ENCODE results near the gene NMRAL1.

Gene NMRAL1

GRCh38 chr16:4431023-4431422, 43.4 kb downstream of the NMRAL1 start:
- DNase-seq (ENCODE audit: low spot score in 2 of 2): no peak
- peaks cover 21% of the 10 kb centered on the region for H3K4me1 Mint-ChIP-seq
- no peaks in the 10 kb centered on the region for H3K9me3 Mint-ChIP-seq
- peaks cover 91% of the 10 kb centered on the region for H3K36me3 Mint-ChIP-seq
- ATAC-seq: no peak
- H3K4me3 Mint-ChIP-seq: no peak overlapping the region
- no peak overlapping the region for H3K27ac Mint-ChIP-seq

- H3K4me3 Mint-ChIP-seq: no peak overlapping the region
- H3K27ac Mint-ChIP-seq: no peak overlapping the region
- peaks cover 77% of the 10 kb centered on the region for H3K36me3 Mint-ChIP-seq
- peaks cover 28% of the 10 kb centered on the region for H3K4me1 Mint-ChIP-seq
- ATAC-seq: no peak
- H3K9me3 Mint-ChIP-seq: no peaks in the 10 kb centered on the region
- DNase-seq (ENCODE audit: low spot score in 2 of 2): no peak
Measured at GRCh38 chr16:4428500-4428899, 45.9 kb downstream of the NMRAL1 start.

GRCh38 chr16:4426722-4427372, 47.6 kb downstream of the NMRAL1 start:
- Mint-ChIP-seq H3K9me3 (no peaks in the 10 kb centered on the region), H3K4me1 (peaks cover 28% of the 10 kb centered on the region), H3K27ac (peak overlapping the region; percentile 99), H3K4me3 (peak overlapping the region; percentile 92), H3K36me3 (peaks cover 64% of the 10 kb centered on the region)
- DNase-seq (ENCODE audit: low spot score in 2 of 2) (no peak), ATAC-seq (no peak)

DNA sequence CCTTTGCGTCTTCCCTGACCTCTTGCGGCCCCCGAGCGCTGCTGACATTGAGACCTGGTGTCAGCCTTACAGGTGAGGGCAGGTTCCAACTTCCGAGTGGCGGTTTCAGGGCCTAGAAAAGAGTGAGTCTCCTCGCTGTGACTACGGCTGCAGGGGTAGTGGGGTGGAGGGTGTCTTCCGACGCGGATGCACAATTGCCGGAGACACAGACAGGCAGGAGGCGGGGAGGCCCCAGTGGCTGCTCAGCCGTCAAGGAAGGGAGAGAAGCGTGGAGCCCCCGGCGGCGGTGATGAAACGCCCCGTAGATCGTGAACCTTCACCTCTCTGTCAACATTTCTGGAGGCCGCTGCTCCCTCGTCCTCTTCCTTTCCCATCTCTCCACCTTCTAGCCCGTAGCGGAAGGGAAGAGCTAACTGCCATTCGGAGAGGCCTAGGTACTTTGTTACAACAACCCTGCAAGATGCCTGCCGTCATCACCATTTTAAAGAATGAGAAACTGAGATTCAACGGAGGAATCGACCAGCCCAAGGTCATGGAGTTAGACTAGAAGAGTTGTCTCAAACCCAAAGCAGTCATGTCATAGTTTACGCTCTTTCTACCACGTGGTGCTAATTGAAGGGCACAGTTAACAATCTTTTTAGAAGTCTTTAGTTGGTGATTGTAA, 48.3 kb downstream of the NMRAL1 start:
- H3K36me3 Mint-ChIP-seq: peaks cover 57% of the 10 kb centered on the region
- peak overlapping the region; percentile 92 for H3K4me3 Mint-ChIP-seq
- H3K4me1 Mint-ChIP-seq: peaks cover 28% of the 10 kb centered on the region
- peak overlapping the region; percentile 99 for H3K27ac Mint-ChIP-seq
- ATAC-seq (peak; percentile 48), DNase-seq (ENCODE audit: low spot score in 2 of 2) (no peak)
- H3K9me3 Mint-ChIP-seq: no peaks in the 10 kb centered on the region

GRCh38 chr16:4425378-4426020, 48.9 kb downstream of the NMRAL1 start, which contains the start of gene DNAJA3:
Gene DNAJA3, plus strand, starts transcription at chr16:4425868. Its CDS starts 14 bp downstream, at chr16:4425882.
- peaks cover 28% of the 10 kb centered on the region for H3K4me1 Mint-ChIP-seq
- DNase-seq (ENCODE audit: low spot score in 2 of 2): peak; percentile 91 to 97
- no peaks in the 10 kb centered on the region for H3K9me3 Mint-ChIP-seq
- peak within 1 kb of the TSS; percentile 92 for H3K4me3 Mint-ChIP-seq
- peak within 1 kb of the TSS; percentile 99 for H3K27ac Mint-ChIP-seq
- peak; percentile 96 for ATAC-seq
- H3K36me3 Mint-ChIP-seq: peaks cover 52% of the 10 kb centered on the region

- H3K4me1 Mint-ChIP-seq: peaks cover 12% of the 10 kb centered on the region
- H3K4me3 Mint-ChIP-seq: no peak overlapping the region
- peaks cover 14% of the 10 kb centered on the region for H3K36me3 Mint-ChIP-seq
- no peak for DNase-seq (ENCODE audit: low spot score in 2 of 2)
- no peaks in the 10 kb centered on the region for H3K9me3 Mint-ChIP-seq
- H3K27ac Mint-ChIP-seq: no peak overlapping the region
- ATAC-seq: no peak
Measured at GRCh38 chr16:4420505-4421105, 53.8 kb downstream of the NMRAL1 start.

GRCh38 chr16:4419402-4419959, 54.9 kb downstream of the NMRAL1 start:
- H3K36me3 Mint-ChIP-seq: peaks cover 17% of the 10 kb centered on the region
- DNase-seq (ENCODE audit: low spot score in 2 of 2) (no peak), ATAC-seq (no peak)
- H3K4me1 Mint-ChIP-seq: peaks cover 19% of the 10 kb centered on the region
- H3K9me3 Mint-ChIP-seq: no peaks in the 10 kb centered on the region
- H3K4me3 Mint-ChIP-seq: no peak overlapping the region
- no peak overlapping the region for H3K27ac Mint-ChIP-seq

- Mint-ChIP-seq H3K4me1 (peaks cover 39% of the 10 kb centered on the region), H3K36me3 (peaks cover 46% of the 10 kb centered on the region), H3K9me3 (no peaks in the 10 kb centered on the region), H3K4me3 (peak within 1 kb of the TSS; percentile 93), H3K27ac (peak within 1 kb of the TSS; percentile 91)
- ATAC-seq: peak; percentile 82
- DNase-seq (ENCODE audit: low spot score in 2 of 2): peak; percentile 98 to 99
Measured at GRCh38 chr16:4416200-4417032, 58.0 kb downstream of the NMRAL1 start, which contains the start of gene CORO7. Gene CORO7, minus strand, starts transcription at chr16:4416596. Its CDS starts 78 bp downstream, at chr16:4416518.

GRCh38 chr16:4415538-4416199, 58.8 kb downstream of the NMRAL1 start:
- peaks cover 53% of the 10 kb centered on the region for H3K36me3 Mint-ChIP-seq
- peaks cover 42% of the 10 kb centered on the region for H3K4me1 Mint-ChIP-seq
- H3K9me3 Mint-ChIP-seq: no peaks in the 10 kb centered on the region
- DNase-seq (ENCODE audit: low spot score in 2 of 2): peak; percentile 43 to 85
- peak overlapping the region; percentile 93 for H3K4me3 Mint-ChIP-seq
- peak overlapping the region; percentile 91 for H3K27ac Mint-ChIP-seq
- ATAC-seq: peak; percentile 3

GRCh38 chr16:4414187-4414917, 60.1 kb downstream of the NMRAL1 start:
- peaks cover 66% of the 10 kb centered on the region for H3K36me3 Mint-ChIP-seq
- H3K27ac Mint-ChIP-seq: peak overlapping the region; percentile 91
- no peaks in the 10 kb centered on the region for H3K9me3 Mint-ChIP-seq
- peak; percentile 83 for ATAC-seq
- peaks cover 44% of the 10 kb centered on the region for H3K4me1 Mint-ChIP-seq
- peak; percentile 52 to 88 for DNase-seq (ENCODE audit: low spot score in 2 of 2)
- peak overlapping the region; percentile 93 for H3K4me3 Mint-ChIP-seq

- H3K4me1 Mint-ChIP-seq: peaks cover 44% of the 10 kb centered on the region
- ATAC-seq (no peak), DNase-seq (ENCODE audit: low spot score in 2 of 2) (no peak)
- no peak overlapping the region for H3K4me3 Mint-ChIP-seq
- no peaks in the 10 kb centered on the region for H3K9me3 Mint-ChIP-seq
- no peak overlapping the region for H3K27ac Mint-ChIP-seq
- peaks cover 81% of the 10 kb centered on the region for H3K36me3 Mint-ChIP-seq
Measured at GRCh38 chr16:4412854-4413253, 61.6 kb downstream of the NMRAL1 start.

DNA sequence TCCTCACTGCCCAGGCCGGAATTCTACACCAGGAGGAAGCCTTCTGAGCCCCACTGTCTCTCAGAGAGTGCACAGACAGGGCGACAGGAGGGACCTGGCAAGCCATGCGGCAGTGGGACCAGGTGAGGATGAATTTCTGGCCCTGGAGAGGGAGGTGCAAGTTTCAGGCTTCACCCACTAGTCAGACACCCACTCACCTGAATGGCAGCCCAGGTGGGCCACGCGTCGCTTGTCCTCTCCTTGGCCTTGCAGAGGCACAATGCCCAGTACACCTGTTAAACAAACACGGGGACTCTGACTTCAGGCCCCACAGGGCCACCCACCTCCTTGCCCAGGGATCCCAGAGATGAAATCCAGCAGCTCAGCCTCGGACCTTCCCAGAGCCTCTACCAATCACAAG, 62.3 kb downstream of the NMRAL1 start:
- Mint-ChIP-seq H3K36me3 (peaks cover 88% of the 10 kb centered on the region), H3K4me3 (no peak overlapping the region), H3K4me1 (peaks cover 44% of the 10 kb centered on the region), H3K9me3 (no peaks in the 10 kb centered on the region), H3K27ac (no peak overlapping the region)
- ATAC-seq (no peak), DNase-seq (ENCODE audit: low spot score in 2 of 2) (no peak)

Measured in stimulated activated effector memory CD8-positive, alpha-beta T cell treated with anti-CD3 and anti-CD28 coated beads, Interleukin-12 subunit alpha, Interleukin-12 subunit beta, amount 100 ng/mL, for 72 hours (primary cell).